SU-DHL-6 (cell line): ENCODE results near the gene MECR.

Experiments used
- H2AFZ ChIP-seq: fragments of 200-600 bp; sonication (generic); 2 replicates; pipeline ENCODE4 v1.6.1; 2014; ENCODE audit warnings: low read depth, mild to moderate bottlenecking, moderate library complexity, mixed read lengths, antibody characterized with exemption, low read length; ENCODE audit not compliant: severe bottlenecking
- H3F3A ChIP-seq: fragments of 200-600 bp; shearing (Covaris generic); 2 replicates; pipeline ENCODE4 v1.6.0; 2016; ENCODE audit warnings: antibody characterized with exemption, mild to moderate bottlenecking; ENCODE audit not compliant: insufficient read depth
- H3K27ac ChIP-seq: fragments of 200-600 bp; sonication (generic); 2 replicates; pipeline ENCODE4 v1.5.1; 2016; ENCODE audit warnings: low read depth, mild to moderate bottlenecking, low read length, moderate library complexity, mixed read lengths
- H3K27me3 ChIP-seq: fragments of 200-600 bp; sonication (generic), shearing (Covaris generic); 2 replicates; pipeline ENCODE4 v1.6.0; 2014; ENCODE audit warnings: mild to moderate bottlenecking, low read length
- H3K36me3 ChIP-seq: fragments of 200-600 bp; sonication (generic); 2 replicates; pipeline ENCODE4 v1.6.1; 2014; ENCODE audit warnings: mild to moderate bottlenecking, low read length, mixed read lengths
- H3K4me2 ChIP-seq: fragments of 300-600, 200-600 bp; shearing (Covaris generic), sonication (generic); 2 replicates; pipeline ENCODE4 v1.6.0; 2014; ENCODE audit warnings: low read length, low read depth, mild to moderate bottlenecking; ENCODE audit not compliant: poor library complexity, severe bottlenecking
- H3K4me3 ChIP-seq: fragments of 200-600 bp; sonication (generic); 2 replicates; pipeline ENCODE4 v1.5.1; 2014; ENCODE audit warnings: antibody characterized with exemption, low read length, mild to moderate bottlenecking, mixed read lengths; ENCODE audit not compliant: insufficient read depth, poor library complexity, severe bottlenecking
- H3K79me2 ChIP-seq: fragments of 200-600 bp; sonication (generic); 2 replicates; pipeline ENCODE4 v1.6.1; 2014; ENCODE audit warnings: mild to moderate bottlenecking, low read length, moderate library complexity; ENCODE audit not compliant: insufficient read depth
- H3K9ac ChIP-seq: fragments of 200-600 bp; sonication (generic); 2 replicates; pipeline ENCODE4 v1.7.0; 2014; ENCODE audit warnings: mild to moderate bottlenecking, low read length
- H3K9me2 ChIP-seq: fragments of 200-600 bp; sonication (generic); replicated peaks from 2 replicates; pipeline ENCODE4 v1.6.1; 2014; ENCODE audit warnings: low read length; ENCODE audit not compliant: insufficient read depth
- H3K9me3 ChIP-seq: fragments of 200-600 bp; sonication (generic); 2 replicates; pipeline ENCODE4 v1.6.1; 2014; ENCODE audit warnings: low read length, mixed read lengths; ENCODE audit not compliant: insufficient read depth
- H4K20me1 ChIP-seq: fragments of 200-600 bp; sonication (generic); 2 replicates; pipeline ENCODE4 v1.6.1; 2014; ENCODE audit warnings: low read depth, mild to moderate bottlenecking, antibody characterized with exemption, low read length, moderate library complexity, mixed read lengths
- EZH2phosphoT487 ChIP-seq: fragments of 200-600 bp; sonication (generic), shearing (Covaris generic); conservative IDR thresholded peaks from 2 replicates; pipeline ENCODE4 v1.6.1; 2018; ENCODE audit warnings: mild to moderate bottlenecking, antibody characterized with exemption, low read length, moderate library complexity, mixed read lengths
- TF ChIP-seq, protein P1 (sequence below): fragments of 200-600 bp; sonication (generic); IDR thresholded peaks from one replicate; pipeline ENCODE4 v1.5.1; 2017; ENCODE audit warnings: antibody characterized with exemption, mild to moderate bottlenecking, low read length, moderate library complexity; ENCODE audit not compliant: insufficient read depth, poor library complexity, severe bottlenecking

Gene MECR

DNA sequence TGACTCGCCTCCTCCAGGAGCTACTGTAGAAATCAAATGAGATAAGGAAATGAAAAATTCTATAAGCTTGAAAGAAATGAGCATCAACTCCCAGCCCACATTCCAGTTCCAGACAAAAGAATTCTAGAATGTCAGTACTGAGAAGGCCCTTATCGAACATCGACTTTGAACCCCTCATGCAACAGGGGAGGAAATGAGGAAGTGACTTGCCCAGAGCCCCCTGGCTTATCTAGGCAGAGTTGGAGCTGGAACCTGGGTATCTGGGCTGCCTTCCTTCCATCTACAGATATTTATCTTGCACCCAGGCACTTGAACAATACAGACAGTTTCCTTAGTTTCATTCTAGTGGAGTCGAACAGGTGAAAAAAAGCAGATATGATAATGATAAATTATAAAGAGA, 22.3 kb downstream of the MECR start:
- no peak overlapping the region for H3K4me2 ChIP-seq
- H3K36me3 ChIP-seq = no peaks in the 10 kb centered on the region

DNA sequence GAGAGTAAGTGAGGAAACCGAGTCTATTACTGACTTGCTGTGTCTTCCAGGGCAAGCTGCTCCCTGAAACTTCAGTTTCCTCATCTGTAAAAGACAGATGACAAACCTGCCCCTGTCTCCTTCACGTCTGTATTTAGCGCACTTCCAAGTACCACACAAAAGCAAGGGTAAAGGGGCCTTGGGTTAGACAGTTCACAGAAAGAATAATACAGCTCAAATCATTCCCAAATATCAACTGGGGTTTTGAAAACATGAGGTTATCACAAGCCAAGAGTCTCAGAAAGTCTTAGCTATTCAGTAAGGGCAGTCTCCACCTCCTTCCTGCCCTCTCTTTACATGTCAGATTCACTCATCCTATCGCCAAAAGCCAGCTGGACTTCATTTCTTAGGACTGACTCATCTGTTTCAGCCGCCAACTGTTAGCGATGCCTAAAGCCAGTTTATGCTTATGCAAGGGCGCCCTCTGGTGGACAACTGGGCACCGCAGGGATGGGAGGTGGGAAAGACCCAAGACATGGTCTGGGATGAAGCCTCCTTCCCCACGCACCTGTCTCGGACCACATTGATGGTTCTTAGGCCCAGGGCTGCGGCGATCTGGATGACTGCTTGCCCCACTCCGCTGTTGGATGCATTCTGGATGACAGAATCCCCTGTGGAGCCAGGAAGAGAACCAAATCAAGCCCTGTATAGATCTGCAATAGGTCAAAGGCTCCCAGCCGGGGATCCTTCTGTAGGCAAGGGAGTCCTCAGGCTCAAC, 28.0 kb downstream of the MECR start:
- Histone ChIP-seq H2AFZ (no peak overlapping the region), H3F3A (no peaks in the 10 kb centered on the region), H3K4me3 (no peak overlapping the region), H3K79me2 (no peaks in the 10 kb centered on the region), H4K20me1 (no peaks in the 10 kb centered on the region), H3K36me3 (no peaks in the 10 kb centered on the region), H3K4me2 (no peak overlapping the region), H3K9ac (no peak overlapping the region), H3K27me3 (no peaks in the 10 kb centered on the region), H3K27ac (no peak overlapping the region), H3K9me3 (no peaks in the 10 kb centered on the region), H3K9me2 (no peaks in the 10 kb centered on the region)
- TF ChIP-seq, protein P1, sequence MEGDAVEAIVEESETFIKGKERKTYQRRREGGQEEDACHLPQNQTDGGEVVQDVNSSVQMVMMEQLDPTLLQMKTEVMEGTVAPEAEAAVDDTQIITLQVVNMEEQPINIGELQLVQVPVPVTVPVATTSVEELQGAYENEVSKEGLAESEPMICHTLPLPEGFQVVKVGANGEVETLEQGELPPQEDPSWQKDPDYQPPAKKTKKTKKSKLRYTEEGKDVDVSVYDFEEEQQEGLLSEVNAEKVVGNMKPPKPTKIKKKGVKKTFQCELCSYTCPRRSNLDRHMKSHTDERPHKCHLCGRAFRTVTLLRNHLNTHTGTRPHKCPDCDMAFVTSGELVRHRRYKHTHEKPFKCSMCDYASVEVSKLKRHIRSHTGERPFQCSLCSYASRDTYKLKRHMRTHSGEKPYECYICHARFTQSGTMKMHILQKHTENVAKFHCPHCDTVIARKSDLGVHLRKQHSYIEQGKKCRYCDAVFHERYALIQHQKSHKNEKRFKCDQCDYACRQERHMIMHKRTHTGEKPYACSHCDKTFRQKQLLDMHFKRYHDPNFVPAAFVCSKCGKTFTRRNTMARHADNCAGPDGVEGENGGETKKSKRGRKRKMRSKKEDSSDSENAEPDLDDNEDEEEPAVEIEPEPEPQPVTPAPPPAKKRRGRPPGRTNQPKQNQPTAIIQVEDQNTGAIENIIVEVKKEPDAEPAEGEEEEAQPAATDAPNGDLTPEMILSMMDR = peak; percentile 98
- no peak for TF ChIP-seq EZH2phosphoT487

More for the DNA sequence above, 22.3 kb downstream of the MECR start:
- Histone ChIP-seq H3K9me3 (no peaks in the 10 kb centered on the region), H3K9ac (no peak overlapping the region), H3F3A (no peaks in the 10 kb centered on the region), H3K27ac (no peak overlapping the region), H3K27me3 (no peaks in the 10 kb centered on the region), H2AFZ (no peak overlapping the region), H3K9me2 (no peaks in the 10 kb centered on the region), H3K4me3 (no peak overlapping the region), H3K79me2 (no peaks in the 10 kb centered on the region), H4K20me1 (no peaks in the 10 kb centered on the region)
- TF ChIP-seq EZH2phosphoT487 = no peak
- TF ChIP-seq, protein P1 = no peak

DNA sequence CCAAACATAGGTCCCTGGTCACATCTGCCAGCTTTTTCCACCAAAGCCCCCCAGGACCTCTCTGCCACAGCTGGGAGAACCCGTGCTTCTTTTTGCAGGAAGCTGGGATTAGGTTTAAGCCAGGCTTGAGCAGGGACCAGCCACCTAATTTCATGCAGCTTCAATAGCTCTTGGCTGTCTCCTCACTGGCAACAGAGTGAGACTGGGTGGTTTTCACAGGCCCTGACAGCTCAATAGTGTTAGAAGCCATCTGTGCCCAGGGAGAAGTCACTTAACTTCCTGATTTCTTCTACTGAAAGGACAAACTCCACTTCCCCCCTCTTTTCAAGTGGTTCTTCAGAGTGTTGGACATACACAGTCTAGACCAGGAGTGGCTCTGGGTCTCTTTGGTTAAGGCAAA, 28.7 kb downstream of the MECR start:
- TF ChIP-seq, protein P1 = no peak
- no peak for TF ChIP-seq EZH2phosphoT487
- Histone ChIP-seq H4K20me1 (no peaks in the 10 kb centered on the region), H3K9me3 (no peaks in the 10 kb centered on the region), H3K4me3 (no peak overlapping the region), H3K4me2 (no peak overlapping the region), H3K9me2 (no peaks in the 10 kb centered on the region), H3K9ac (no peak overlapping the region), H3K36me3 (no peaks in the 10 kb centered on the region), H3K79me2 (no peaks in the 10 kb centered on the region), H3F3A (no peaks in the 10 kb centered on the region), H3K27me3 (no peaks in the 10 kb centered on the region), H2AFZ (no peak overlapping the region), H3K27ac (no peak overlapping the region)
